HEK293 (cell line): ENCODE data around the gene ARGLU1.

Source experiments
- CTCF ChIA-PET: fragments of 350-600 bp; formaldehyde crosslinking; extraction: SDS; loops from one replicate; lab custom pipeline; 2021; ENCODE audit warnings: antibody characterized with exemption; lab: Yijun Ruan, JAX
- POLR2A ChIA-PET: fragments of 300-600 bp; formaldehyde crosslinking; extraction: SDS; loops from one replicate; lab custom pipeline; 2020; ENCODE audit warnings: antibody characterized with exemption, inconsistent platforms; lab: Yijun Ruan, JAX
- H3K27ac ChIP-seq: fragments of 200-500 bp; sonication (Bioruptor generic); 2 replicates; pipeline ENCODE4 v1.5.1; 2014; ENCODE audit warnings: low read depth, low read length, control low read depth, inconsistent platforms; ENCODE audit errors: extremely low read depth
- H3K36me3 ChIP-seq, 2 experiments: fragments of 200-500 bp in 1 of 2; sonication (Bioruptor generic) in 1 of 2; 1 replicate in 1 of 2; 2 replicates in 1 of 2; pipeline ENCODE4 v1.5.1; 2014 to 2017; ENCODE audit warnings: inconsistent platforms in 2 of 2, low read length in 2 of 2; ENCODE audit not compliant: control insufficient read depth in 2 of 2, insufficient read depth in 1 of 2
- H3K4me1 ChIP-seq: fragments of 200-500 bp; sonication (Bioruptor generic); 2 replicates; pipeline ENCODE4 v1.5.1; 2014; ENCODE audit warnings: mild to moderate bottlenecking, low read length, inconsistent platforms; ENCODE audit not compliant: control insufficient read depth, insufficient read depth
- H3K4me3 ChIP-seq: 2 replicates; pipeline ENCODE4 v1.5.1; 2011; ENCODE audit warnings: low read depth, mild to moderate bottlenecking, control low read depth, low read length, moderate library complexity
- H3K9me3 ChIP-seq: fragments of 200-500 bp; sonication (Bioruptor generic); 2 replicates; pipeline ENCODE4 v1.5.1; 2014; ENCODE audit warnings: low read depth, low read length, inconsistent platforms; ENCODE audit not compliant: control insufficient read depth, insufficient read depth
- GLI2 ChIP-seq: fragments of 450-650 bp; formaldehyde crosslinking; IDR thresholded peaks from 2 replicates; pipeline ENCODE4; 2017; ENCODE audit warnings: missing biosample characterization, missing genetic modification characterization, low read depth, borderline replicate concordance
- GLIS1 ChIP-seq: fragments of 450-650 bp; formaldehyde crosslinking; IDR thresholded peaks from 2 replicates; pipeline ENCODE4 v1.5.1; 2016; ENCODE audit warnings: missing biosample characterization, missing genetic modification characterization
- HOXC10 ChIP-seq: sonication (generic); formaldehyde crosslinking; IDR thresholded peaks from 2 replicates; pipeline ENCODE4 v1.8.1; 2023; ENCODE audit warnings: mild to moderate bottlenecking, missing genetic modification reagents
- KLF10 ChIP-seq: fragments of 450-650 bp; IDR thresholded peaks from 2 replicates; pipeline ENCODE4 v1.5.1; 2018; ENCODE audit warnings: missing biosample characterization, mild to moderate bottlenecking, missing genetic modification characterization
- KLF8 ChIP-seq: fragments of 450-650 bp; formaldehyde crosslinking; IDR thresholded peaks from 2 replicates; pipeline ENCODE4 v1.5.1; 2016; ENCODE audit warnings: missing biosample characterization, missing genetic modification characterization
- MEIS1 ChIP-seq: sonication (generic); formaldehyde crosslinking; IDR thresholded peaks from 2 replicates; pipeline ENCODE4 v1.8.1; 2022; ENCODE audit warnings: missing genetic modification reagents, mild to moderate bottlenecking, borderline replicate concordance
- REPIN1 ChIP-seq: fragments of 450-650 bp; formaldehyde crosslinking; IDR thresholded peaks from 2 replicates; pipeline ENCODE4 v1.5.1; 2017; ENCODE audit warnings: missing biosample characterization, missing genetic modification characterization, low read depth
- TCF7L2 ChIP-seq: IDR thresholded peaks from 2 replicates; pipeline ENCODE4 v1.6.1; 2011; ENCODE audit warnings: low read depth, mild to moderate bottlenecking, inconsistent platforms, low read length, moderate library complexity, borderline replicate concordance
- TRIM28 ChIP-seq: IDR thresholded peaks from 2 replicates; pipeline ENCODE4 v1.6.1; 2011; ENCODE audit warnings: low read length, control low read depth, borderline replicate concordance
- ZBTB17 ChIP-seq: fragments of 450-650 bp; formaldehyde crosslinking; IDR thresholded peaks from 2 replicates; pipeline ENCODE4 v1.5.1; 2016; ENCODE audit warnings: missing biosample characterization, missing genetic modification characterization
- ZFP37 ChIP-seq: fragments of 450-650 bp; formaldehyde crosslinking; IDR thresholded peaks from 2 replicates; pipeline ENCODE4 v1.5.1; 2016; ENCODE audit warnings: missing biosample characterization, missing genetic modification characterization
- ZNF221 ChIP-seq: fragments of 450-650 bp; formaldehyde crosslinking; IDR thresholded peaks from 2 replicates; pipeline ENCODE4 v1.5.1; 2017; ENCODE audit warnings: missing biosample characterization, missing genetic modification characterization, borderline replicate concordance
- ZNF23 ChIP-seq: fragments of 450-650 bp; formaldehyde crosslinking; IDR thresholded peaks from 2 replicates; pipeline ENCODE4 v1.5.1; 2016; ENCODE audit warnings: missing biosample characterization, missing genetic modification characterization, borderline replicate concordance
- ZNF24 ChIP-seq: fragments of 450-650 bp; formaldehyde crosslinking; IDR thresholded peaks from 2 replicates; pipeline ENCODE4 v1.5.1; 2016; ENCODE audit warnings: missing biosample characterization, missing genetic modification characterization
- ZNF394 ChIP-seq: fragments of 450-650 bp; formaldehyde crosslinking; IDR thresholded peaks from 2 replicates; pipeline ENCODE4 v1.5.1; 2016; ENCODE audit warnings: missing biosample characterization, missing genetic modification characterization, mild to moderate bottlenecking, moderate library complexity, borderline replicate concordance
- ZNF416 ChIP-seq: fragments of 450-650 bp; formaldehyde crosslinking; IDR thresholded peaks from 2 replicates; pipeline ENCODE4 v1.5.1; 2016; ENCODE audit warnings: missing biosample characterization, missing genetic modification characterization
- ZNF530 ChIP-seq: fragments of 450-650 bp; formaldehyde crosslinking; IDR thresholded peaks from 2 replicates; pipeline ENCODE4 v1.5.1; 2016; ENCODE audit warnings: low read depth, missing biosample characterization, missing genetic modification characterization
- ZNF544 ChIP-seq: fragments of 450-650 bp; formaldehyde crosslinking; IDR thresholded peaks from 2 replicates; pipeline ENCODE4 v1.5.0; 2017; ENCODE audit warnings: missing biosample characterization, missing genetic modification characterization
- ZNF561 ChIP-seq: fragments of 450-650 bp; IDR thresholded peaks from 2 replicates; pipeline ENCODE4 v1.5.1; 2018; ENCODE audit warnings: missing biosample characterization, missing genetic modification characterization, borderline replicate concordance
- ZNF701 ChIP-seq: fragments of 450-650 bp; formaldehyde crosslinking; IDR thresholded peaks from 2 replicates; pipeline ENCODE4 v1.5.1; 2016; ENCODE audit warnings: missing biosample characterization, missing genetic modification characterization
- ZSCAN30 ChIP-seq: fragments of 450-650 bp; IDR thresholded peaks from 2 replicates; pipeline ENCODE4 v1.5.1; 2018; ENCODE audit warnings: missing biosample characterization, mild to moderate bottlenecking, missing genetic modification characterization, moderate library complexity
- TF ChIP-seq, protein P1 (sequence below): fragments of 450-650 bp; formaldehyde crosslinking; IDR thresholded peaks from 2 replicates; pipeline ENCODE4 v1.5.0; 2017; ENCODE audit warnings: missing biosample characterization, missing genetic modification characterization, borderline replicate concordance
- TF ChIP-seq, protein P2 (sequence below): fragments of 450-650 bp; formaldehyde crosslinking; IDR thresholded peaks from 2 replicates; pipeline ENCODE4 v1.5.1; 2016; ENCODE audit warnings: missing biosample characterization, missing genetic modification characterization
- TF ChIP-seq, protein P3 (sequence below): fragments of 450-650 bp; formaldehyde crosslinking; optimal IDR thresholded peaks from 2 replicates; pipeline ENCODE3; 2016; ENCODE audit warnings: missing biosample characterization, mild to moderate bottlenecking, missing genetic modification characterization
- TF ChIP-seq, protein P4 (sequence below): fragments of 450-650 bp; formaldehyde crosslinking; IDR thresholded peaks from 2 replicates; pipeline ENCODE4 v1.5.1; 2016; ENCODE audit warnings: missing biosample characterization, missing genetic modification characterization
- TF ChIP-seq, protein P5 (sequence below): fragments of 450-650 bp; formaldehyde crosslinking; IDR thresholded peaks from 2 replicates; pipeline ENCODE4 v1.5.1; 2016; ENCODE audit warnings: missing biosample characterization, missing genetic modification characterization

Gene ARGLU1

DNA sequence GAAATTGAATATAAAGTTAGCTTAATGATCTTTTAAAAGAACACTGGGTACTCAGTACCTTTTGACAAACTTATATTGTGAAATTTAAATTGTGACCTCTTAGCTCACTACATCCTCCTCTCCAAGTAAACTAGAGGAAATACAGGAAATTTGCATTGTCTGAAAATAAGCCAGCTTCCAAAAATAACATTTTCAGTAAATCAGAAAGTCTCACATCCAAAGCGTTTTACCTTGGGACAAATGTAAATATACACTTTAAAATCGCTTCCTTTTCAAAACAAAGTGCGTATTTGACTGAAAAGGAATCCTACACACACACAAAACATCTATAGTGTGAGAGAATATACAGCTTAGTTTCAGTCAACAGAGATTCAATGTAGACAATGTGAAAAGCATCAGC is 30.4 kb downstream of the ARGLU1 start:
- ChIA-PET CTCF (interaction anchor here (0.5 to 1.3 kb wide), 6 partner anchors 8 to 1966 kb away, joined by 3 to 5 read pairs (median 4); no protein-coding TSS in a partner anchor), POLR2A (interaction anchor here (0.5 kb wide), 1 partner anchor 78 kb away, joined by 3 read pairs; no protein-coding TSS in a partner anchor)
- TF ChIP-seq KLF10: no peak
- TF ChIP-seq, protein P1, sequence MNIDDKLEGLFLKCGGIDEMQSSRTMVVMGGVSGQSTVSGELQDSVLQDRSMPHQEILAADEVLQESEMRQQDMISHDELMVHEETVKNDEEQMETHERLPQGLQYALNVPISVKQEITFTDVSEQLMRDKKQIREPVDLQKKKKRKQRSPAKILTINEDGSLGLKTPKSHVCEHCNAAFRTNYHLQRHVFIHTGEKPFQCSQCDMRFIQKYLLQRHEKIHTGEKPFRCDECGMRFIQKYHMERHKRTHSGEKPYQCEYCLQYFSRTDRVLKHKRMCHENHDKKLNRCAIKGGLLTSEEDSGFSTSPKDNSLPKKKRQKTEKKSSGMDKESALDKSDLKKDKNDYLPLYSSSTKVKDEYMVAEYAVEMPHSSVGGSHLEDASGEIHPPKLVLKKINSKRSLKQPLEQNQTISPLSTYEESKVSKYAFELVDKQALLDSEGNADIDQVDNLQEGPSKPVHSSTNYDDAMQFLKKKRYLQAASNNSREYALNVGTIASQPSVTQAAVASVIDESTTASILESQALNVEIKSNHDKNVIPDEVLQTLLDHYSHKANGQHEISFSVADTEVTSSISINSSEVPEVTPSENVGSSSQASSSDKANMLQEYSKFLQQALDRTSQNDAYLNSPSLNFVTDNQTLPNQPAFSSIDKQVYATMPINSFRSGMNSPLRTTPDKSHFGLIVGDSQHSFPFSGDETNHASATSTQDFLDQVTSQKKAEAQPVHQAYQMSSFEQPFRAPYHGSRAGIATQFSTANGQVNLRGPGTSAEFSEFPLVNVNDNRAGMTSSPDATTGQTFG (tag by site-specific recombination): no peak
- TF ChIP-seq ZNF701 (tag by site-specific recombination): no peak
- TF ChIP-seq ZSCAN30: no peak
- no peak for TF ChIP-seq ZNF530 (tag by site-specific recombination)
- no peak for TF ChIP-seq ZNF24 (tag by site-specific recombination)
- TF ChIP-seq, protein P2, sequence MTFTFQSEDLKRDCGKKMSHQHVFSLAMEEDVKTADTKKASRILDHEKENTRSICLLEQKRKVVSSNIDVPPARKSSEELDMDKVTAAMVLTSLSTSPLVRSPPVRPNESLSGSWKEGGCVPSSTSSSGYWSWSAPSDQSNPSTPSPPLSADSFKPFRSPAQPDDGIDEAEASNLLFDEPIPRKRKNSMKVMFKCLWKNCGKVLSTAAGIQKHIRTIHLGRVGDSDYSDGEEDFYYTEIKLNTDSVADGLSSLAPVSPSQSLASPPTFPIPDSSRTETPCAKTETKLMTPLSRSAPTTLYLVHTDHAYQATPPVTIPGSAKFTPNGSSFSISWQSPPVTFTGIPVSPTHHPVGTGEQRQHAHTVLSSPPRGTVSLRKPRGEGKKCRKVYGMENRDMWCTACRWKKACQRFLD (tag by site-specific recombination): no peak
- no peak for TF ChIP-seq ZNF221 (tag by site-specific recombination)
- TF ChIP-seq ZNF561: no peak
- TF ChIP-seq REPIN1 (tag by site-specific recombination): no peak
- no peak for TF ChIP-seq ZNF23 (tag by site-specific recombination)
- TF ChIP-seq, protein P3, sequence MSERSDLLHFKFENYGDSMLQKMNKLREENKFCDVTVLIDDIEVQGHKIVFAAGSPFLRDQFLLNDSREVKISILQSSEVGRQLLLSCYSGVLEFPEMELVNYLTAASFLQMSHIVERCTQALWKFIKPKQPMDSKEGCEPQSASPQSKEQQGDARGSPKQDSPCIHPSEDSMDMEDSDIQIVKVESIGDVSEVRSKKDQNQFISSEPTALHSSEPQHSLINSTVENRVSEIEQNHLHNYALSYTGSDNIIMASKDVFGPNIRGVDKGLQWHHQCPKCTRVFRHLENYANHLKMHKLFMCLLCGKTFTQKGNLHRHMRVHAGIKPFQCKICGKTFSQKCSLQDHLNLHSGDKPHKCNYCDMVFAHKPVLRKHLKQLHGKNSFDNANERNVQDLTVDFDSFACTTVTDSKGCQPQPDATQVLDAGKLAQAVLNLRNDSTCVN (tag by site-specific recombination): no peak
- TF ChIP-seq HOXC10 (CRISPR knock-in tag): no peak
- TF ChIP-seq TCF7L2: no peak
- Histone ChIP-seq H3K27ac (no peak overlapping the region), H3K4me1 (no peaks in the 10 kb centered on the region), H3K9me3 (no peaks in the 10 kb centered on the region), H3K4me3 (no peak overlapping the region), H3K36me3 (peaks cover 8 to 10% of the 10 kb centered on the region in 2 experiments)

DNA sequence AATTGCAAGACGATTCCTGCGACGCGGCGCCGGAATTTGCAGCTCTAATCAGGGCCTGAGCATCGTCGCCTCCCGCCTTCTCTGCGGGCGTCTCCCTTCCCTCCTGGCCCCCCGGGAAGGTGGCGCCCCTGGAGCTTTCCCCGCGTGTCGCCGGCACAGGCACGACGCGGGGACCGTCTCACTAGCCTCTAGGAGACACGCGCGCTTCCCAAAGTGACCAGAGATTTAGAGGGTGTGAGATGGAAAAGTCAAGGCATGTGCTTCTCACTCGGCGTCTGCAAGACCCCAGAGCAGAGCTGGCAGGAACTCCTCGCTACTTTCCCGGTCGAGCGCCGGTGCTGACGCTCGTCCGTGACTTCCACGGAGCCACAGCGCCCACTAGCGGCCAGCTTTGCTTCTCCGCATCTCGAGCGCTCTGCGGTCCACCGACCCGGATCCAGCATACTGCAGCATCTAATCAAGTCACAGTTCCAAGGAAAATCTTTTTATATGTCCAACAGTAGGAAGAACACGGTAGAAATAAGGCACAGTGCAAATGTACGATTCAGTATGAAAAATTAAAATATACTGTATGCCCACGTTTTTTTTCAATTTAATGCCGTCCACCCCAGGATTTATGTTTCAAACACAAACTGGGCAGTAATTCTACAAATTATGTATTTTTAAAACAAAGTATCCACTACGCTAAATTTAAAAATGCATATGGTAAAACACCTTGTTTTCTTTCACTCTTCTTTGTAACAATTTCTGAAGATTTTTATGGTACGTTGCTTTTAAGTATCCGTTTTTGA is 31.5 kb downstream of the ARGLU1 start:
- Histone ChIP-seq H3K9me3 (no peaks in the 10 kb centered on the region), H3K36me3 (peaks cover 0 to 8% of the 10 kb centered on the region in 2 experiments), H3K4me3 (peak overlapping the region; percentile 54), H3K27ac (peak overlapping the region; percentile 91), H3K4me1 (0 out of 2 replicates have a peak, but pooled peaks cover 3% of the 10 kb centered on the region)
- ChIA-PET CTCF (interaction anchor here (0.6 to 1.5 kb wide), 15 partner anchors 9 to 1965 kb away, joined by 3 to 6 read pairs (median 3); no protein-coding TSS in a partner anchor), POLR2A (interaction anchor here (0.9 to 1.8 kb wide), 9 partner anchors 12 to 448 kb away, joined by 3 to 10 read pairs (median 3); partner anchors contain the start of gene ARGLU1)
- TF ChIP-seq, protein P4, sequence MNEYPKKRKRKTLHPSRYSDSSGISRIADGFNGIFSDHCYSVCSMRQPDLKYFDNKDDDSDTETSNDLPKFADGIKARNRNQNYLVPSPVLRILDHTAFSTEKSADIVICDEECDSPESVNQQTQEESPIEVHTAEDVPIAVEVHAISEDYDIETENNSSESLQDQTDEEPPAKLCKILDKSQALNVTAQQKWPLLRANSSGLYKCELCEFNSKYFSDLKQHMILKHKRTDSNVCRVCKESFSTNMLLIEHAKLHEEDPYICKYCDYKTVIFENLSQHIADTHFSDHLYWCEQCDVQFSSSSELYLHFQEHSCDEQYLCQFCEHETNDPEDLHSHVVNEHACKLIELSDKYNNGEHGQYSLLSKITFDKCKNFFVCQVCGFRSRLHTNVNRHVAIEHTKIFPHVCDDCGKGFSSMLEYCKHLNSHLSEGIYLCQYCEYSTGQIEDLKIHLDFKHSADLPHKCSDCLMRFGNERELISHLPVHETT: no peak
- TF ChIP-seq GLIS1 (tag by site-specific recombination) (peak; percentile 80), ZNF544 (tag by site-specific recombination) (no peak), GLI2 (tag by site-specific recombination) (no peak), ZBTB17 (tag by site-specific recombination) (peak; percentile 95), MEIS1 (CRISPR knock-in tag) (no peak), TRIM28 (no peak), ZNF416 (tag by site-specific recombination) (no peak), ZNF394 (tag by site-specific recombination) (no peak), KLF8 (tag by site-specific recombination) (0 out of 2 replicates have a peak, but pooled peaks have one; percentile 27), ZFP37 (tag by site-specific recombination) (peak; percentile 68; the same call in 1 of the 2 replicates)
- TF ChIP-seq, protein P5, sequence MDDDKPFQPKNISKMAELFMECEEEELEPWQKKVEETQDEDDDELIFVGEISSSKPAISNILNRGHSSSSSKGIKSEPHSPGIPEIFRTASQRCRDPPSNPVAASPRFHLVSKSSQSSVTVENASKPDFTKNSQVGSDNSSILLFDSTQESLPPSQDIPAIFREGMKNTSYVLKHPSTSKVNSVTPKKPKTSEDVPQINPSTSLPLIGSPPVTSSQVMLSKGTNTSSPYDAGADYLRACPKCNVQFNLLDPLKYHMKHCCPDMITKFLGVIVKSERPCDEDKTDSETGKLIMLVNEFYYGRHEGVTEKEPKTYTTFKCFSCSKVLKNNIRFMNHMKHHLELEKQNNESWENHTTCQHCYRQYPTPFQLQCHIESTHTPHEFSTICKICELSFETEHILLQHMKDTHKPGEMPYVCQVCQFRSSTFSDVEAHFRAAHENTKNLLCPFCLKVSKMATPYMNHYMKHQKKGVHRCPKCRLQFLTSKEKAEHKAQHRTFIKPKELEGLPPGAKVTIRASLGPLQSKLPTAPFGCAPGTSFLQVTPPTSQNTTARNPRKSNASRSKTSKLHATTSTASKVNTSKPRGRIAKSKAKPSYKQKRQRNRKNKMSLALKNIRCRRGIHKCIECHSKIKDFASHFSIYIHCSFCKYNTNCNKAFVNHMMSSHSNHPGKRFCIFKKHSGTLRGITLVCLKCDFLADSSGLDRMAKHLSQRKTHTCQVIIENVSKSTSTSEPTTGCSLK (tag by site-specific recombination): no peak
